ENCODE results near the gene NGLY1. TPM values are rescaled to one million over a fixed set of nuclear protein-coding genes. Genes with fewer than 3 reads are reported as not detected.

The NGLY1 gene
- total RNA-seq, 4 donors from 2014 or later, result 21.2 to 25.7 (median 23.3) TPM

DNA sequence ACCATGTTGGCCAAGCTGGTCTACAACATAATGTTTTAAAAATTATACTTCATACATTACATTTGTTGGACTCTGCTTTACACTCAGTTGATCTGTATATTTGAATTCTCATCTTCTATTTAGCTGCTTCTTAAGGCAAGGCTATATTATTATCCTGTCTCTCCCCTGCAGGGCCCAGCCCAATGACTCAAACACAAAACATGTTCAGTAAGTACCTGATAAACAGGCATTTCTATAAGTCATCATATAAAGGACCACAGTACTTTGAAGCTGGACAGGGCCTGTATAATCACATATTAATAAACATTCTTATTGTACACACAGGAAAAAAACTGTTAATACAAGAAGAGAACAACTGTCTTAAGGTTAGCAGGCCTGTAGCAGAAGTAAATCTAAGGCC is 36.2 kb downstream of the NGLY1 start:
- H3K4me3 ChIP-seq, result no peak overlapping the region
- H3K27me3 ChIP-seq, result no peaks in the 10 kb centered on the region
- intact Hi-C loops (cut with DNase I), result no loop called here
- H3K36me3 ChIP-seq, result peaks cover 18 to 69% (median 43%) of the 10 kb centered on the region in 4 donors
- DNase-seq (ENCODE audit: extremely low spot score), result no peak
- peaks cover 0 to 2% (median 0%) of the 10 kb centered on the region in 4 donors for H3K4me1 ChIP-seq
- no peak for TF ChIP-seq CTCF (IDR thresholded peaks at IDR 0.05)
- no peak for TF ChIP-seq EP300 (IDR thresholded peaks at IDR 0.05)
- no peak overlapping the region for H3K27ac ChIP-seq (replicated peaks in 1 of 4)
- no peaks in the 10 kb centered on the region for H3K9me3 ChIP-seq

GRCh38 chr3:25744470-25744869 is 38.8 kb downstream of the NGLY1 start:
- intact Hi-C loops (cut with DNase I), result no loop called here
- TF ChIP-seq EP300 (IDR thresholded peaks at IDR 0.05) (no peak), POLR2AphosphoS5 (IDR thresholded peaks at IDR 0.05) (no peak), CTCF (IDR thresholded peaks at IDR 0.05) (no peak), POLR2A (IDR thresholded peaks at IDR 0.05; ENCODE audit: low read depth) (no peak)
- Histone ChIP-seq H3K4me1 (peaks cover 0 to 4% (median 0%) of the 10 kb centered on the region in 4 donors), H3K4me3 (no peak overlapping the region), H3K36me3 (peaks cover 3 to 44% (median 29%) of the 10 kb centered on the region in 4 donors), H3K27ac (replicated peaks in 1 of 4) (no peak overlapping the region), H3K27me3 (no peaks in the 10 kb centered on the region), H3K9me3 (no peaks in the 10 kb centered on the region)
- no peak for DNase-seq (ENCODE audit: extremely low spot score)
- 95% methylated on average over 3 of the region's 3 CpGs for WGBS

DNA sequence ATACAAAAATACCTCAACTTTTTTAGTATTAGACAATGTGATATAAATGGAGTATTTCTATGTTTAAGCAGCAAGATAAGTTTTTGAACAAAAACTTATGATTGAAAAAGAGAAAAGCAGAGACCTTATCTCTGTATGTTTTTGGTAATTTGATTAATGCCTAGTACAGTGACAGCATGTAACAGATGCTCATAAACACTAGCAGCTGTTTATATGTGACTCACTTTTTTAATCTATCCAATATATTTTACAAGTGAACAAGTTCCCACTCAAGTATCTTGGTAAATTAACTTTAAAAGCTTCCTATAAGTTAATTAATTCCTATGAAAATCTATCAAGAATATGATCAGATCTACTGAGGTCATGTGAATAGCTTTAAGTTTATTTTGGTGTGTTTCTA is 55.1 kb downstream of the NGLY1 start:
- no peaks in the 10 kb centered on the region for H3K9me3 ChIP-seq
- no peak overlapping the region for H3K27ac ChIP-seq (replicated peaks in 1 of 4)
- no peak for TF ChIP-seq POLR2AphosphoS5 (IDR thresholded peaks at IDR 0.05)
- TF ChIP-seq CTCF (IDR thresholded peaks at IDR 0.05), result no peak
- TF ChIP-seq POLR2A (IDR thresholded peaks at IDR 0.05; ENCODE audit: low read depth), result no peak
- no peak for TF ChIP-seq EP300 (IDR thresholded peaks at IDR 0.05)
- intact Hi-C loops (cut with DNase I), result no loop called here
- H3K36me3 ChIP-seq, result peaks cover 0 to 61% (median 35%) of the 10 kb centered on the region in 4 donors
- DNase-seq (ENCODE audit: extremely low spot score), result no peak
- no peak overlapping the region for H3K4me3 ChIP-seq
- H3K27me3 ChIP-seq, result no peaks in the 10 kb centered on the region
- no peaks in the 10 kb centered on the region for H3K4me1 ChIP-seq

- peaks cover 0 to 53% (median 28%) of the 10 kb centered on the region in 4 donors for H3K36me3 ChIP-seq
- no peak overlapping the region for H3K27ac ChIP-seq (replicated peaks in 1 of 4)
- intact Hi-C loops (cut with DNase I), result no loop called here
- TF ChIP-seq POLR2A (IDR thresholded peaks at IDR 0.05; ENCODE audit: low read depth), result no peak
- TF ChIP-seq POLR2AphosphoS5 (IDR thresholded peaks at IDR 0.05), result no peak
- TF ChIP-seq CTCF (IDR thresholded peaks at IDR 0.05), result no peak
- no peak for TF ChIP-seq EP300 (IDR thresholded peaks at IDR 0.05)
- H3K4me3 ChIP-seq, result no peak overlapping the region
- no peak for DNase-seq (ENCODE audit: extremely low spot score)
- 92% methylated on average over 6 of the region's 6 CpGs for WGBS
- H3K27me3 ChIP-seq, result no peaks in the 10 kb centered on the region
- no peaks in the 10 kb centered on the region for H3K9me3 ChIP-seq
- no peaks in the 10 kb centered on the region for H3K4me1 ChIP-seq
Measured at GRCh38 chr3:25727316-25727715, 55.9 kb downstream of the NGLY1 start.

DNA sequence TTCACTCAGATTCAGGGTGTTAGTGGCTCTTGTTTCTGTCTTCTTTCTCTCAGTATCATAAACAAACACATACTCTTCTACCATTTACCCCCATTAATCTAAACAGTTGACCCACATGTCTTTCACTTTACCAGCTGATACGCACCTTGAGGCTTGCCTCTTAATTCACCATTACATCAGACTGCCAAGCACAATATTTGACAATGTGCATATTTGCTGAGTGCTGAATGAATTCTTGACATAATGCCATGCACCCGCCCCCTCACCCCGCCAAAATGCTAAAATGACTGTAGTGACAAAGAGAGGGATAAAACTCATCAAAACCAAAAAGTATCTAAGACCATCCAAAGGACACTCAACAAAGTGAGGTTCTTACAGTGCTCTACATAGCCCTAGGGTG is 57.4 kb downstream of the NGLY1 start:
- H3K27ac ChIP-seq (replicated peaks in 1 of 4), result no peak overlapping the region
- H3K4me3 ChIP-seq, result no peak overlapping the region
- H3K9me3 ChIP-seq, result no peaks in the 10 kb centered on the region
- intact Hi-C loops (cut with DNase I), result no loop called here
- WGBS, result 91% methylated on average over 3 of the region's 3 CpGs
- H3K4me1 ChIP-seq, result no peaks in the 10 kb centered on the region
- DNase-seq (ENCODE audit: extremely low spot score), result no peak
- no peaks in the 10 kb centered on the region for H3K27me3 ChIP-seq
- TF ChIP-seq CTCF (IDR thresholded peaks at IDR 0.05), result no peak
- TF ChIP-seq POLR2A (IDR thresholded peaks at IDR 0.05; ENCODE audit: low read depth), result no peak
- no peak for TF ChIP-seq EP300 (IDR thresholded peaks at IDR 0.05)
- TF ChIP-seq POLR2AphosphoS5 (IDR thresholded peaks at IDR 0.05), result no peak
- peaks cover 0 to 41% (median 19%) of the 10 kb centered on the region in 4 donors for H3K36me3 ChIP-seq
